ENCODE measurements around the gene TFIP11.

- no peak for TF ChIP-seq CTCF (IDR thresholded peaks at IDR 0.05; ENCODE audit: low read depth, low read length)
- no peak for TF ChIP-seq EZH2phosphoT487 (IDR thresholded peaks at IDR 0.05; ENCODE audit: low read depth)
These were observed 58.3 kb downstream of the TFIP11 start for GRCh38 chr22:26453812-26454500.

Measured in OCI-LY3 (cell line).